ENCODE results near the gene LCP1.
A peak's percentile ranks its signal among the peaks of the same experiment; 100 is the strongest.

Gene LCP1

GRCh38 chr13:46127358-46128023, 54.5 kb downstream of the LCP1 start:
- DNase-seq (ENCODE audit: low read depth, low spot score), result no peak

GRCh38 chr13:46126552-46127357, 55.2 kb downstream of the LCP1 start:
- peak; percentile 18 for DNase-seq (ENCODE audit: low read depth, low spot score)

GRCh38 chr13:46126056-46126455, 55.9 kb downstream of the LCP1 start:
- DNase-seq (ENCODE audit: low read depth, low spot score), result no peak

- no peak for DNase-seq (ENCODE audit: low read depth, low spot score)
These were observed 56.7 kb downstream of the LCP1 start for GRCh38 chr13:46124967-46125933.

GRCh38 chr13:46124531-46124966, 57.4 kb downstream of the LCP1 start:
- no peak for DNase-seq (ENCODE audit: low read depth, low spot score)

GRCh38 chr13:46122304-46122703, 59.7 kb downstream of the LCP1 start:
- no peak for DNase-seq (ENCODE audit: low read depth, low spot score)

GRCh38 chr13:46121597-46122163, 60.3 kb downstream of the LCP1 start:
- DNase-seq (ENCODE audit: low read depth, low spot score), result no peak

- DNase-seq (ENCODE audit: low read depth, low spot score), result no peak
These were observed 60.9 kb downstream of the LCP1 start for GRCh38 chr13:46121033-46121432.

GRCh38 chr13:46119883-46120614, 61.9 kb downstream of the LCP1 start:
- DNase-seq (ENCODE audit: low read depth, low spot score), result no peak

GRCh38 chr13:46116653-46117502, 65.1 kb downstream of the LCP1 start:
- no peak for DNase-seq (ENCODE audit: low read depth, low spot score)

- no peak for DNase-seq (ENCODE audit: low read depth, low spot score)
These were observed 67.4 kb downstream of the LCP1 start for GRCh38 chr13:46114613-46115012.

GRCh38 chr13:46113596-46113995, 68.4 kb downstream of the LCP1 start:
- no peak for DNase-seq (ENCODE audit: low read depth, low spot score)

- DNase-seq (ENCODE audit: low read depth, low spot score), result no peak
These were observed 70.8 kb downstream of the LCP1 start for GRCh38 chr13:46111151-46111550.

- no peak for DNase-seq (ENCODE audit: low read depth, low spot score)
These were observed 72.5 kb downstream of the LCP1 start for GRCh38 chr13:46109451-46109850.

GRCh38 chr13:46106839-46107371, 75.1 kb downstream of the LCP1 start:
- no peak for DNase-seq (ENCODE audit: low read depth, low spot score)

GRCh38 chr13:46104868-46105267, 77.1 kb downstream of the LCP1 start, which contains the start of gene CPB2:
CPB2 (minus strand) TSS chr13:46105033; CDS start chr13:46105009, 24 bp downstream.
- DNase-seq (ENCODE audit: low read depth, low spot score), result no peak

- no peak for DNase-seq (ENCODE audit: low read depth, low spot score)
These were observed 78.9 kb downstream of the LCP1 start for GRCh38 chr13:46103037-46103436.

GRCh38 chr13:46102255-46102605, 79.7 kb downstream of the LCP1 start:
- no peak for DNase-seq (ENCODE audit: low read depth, low spot score)

GRCh38 chr13:46101484-46102254, 80.3 kb downstream of the LCP1 start:
- DNase-seq (ENCODE audit: low read depth, low spot score), result no peak
